ENCODE data around the gene PRKRA. TPM values are rescaled to one million over a fixed set of nuclear protein-coding genes. Genes with fewer than 3 reads are reported as not detected.

The PRKRA gene
- total and polyA plus RNA-seq, 2 of the 13 experiments (the other 11 are each of a cell fraction or from before 2014, with no cell fraction given): 53.1 to 74.7 TPM

DNA sequence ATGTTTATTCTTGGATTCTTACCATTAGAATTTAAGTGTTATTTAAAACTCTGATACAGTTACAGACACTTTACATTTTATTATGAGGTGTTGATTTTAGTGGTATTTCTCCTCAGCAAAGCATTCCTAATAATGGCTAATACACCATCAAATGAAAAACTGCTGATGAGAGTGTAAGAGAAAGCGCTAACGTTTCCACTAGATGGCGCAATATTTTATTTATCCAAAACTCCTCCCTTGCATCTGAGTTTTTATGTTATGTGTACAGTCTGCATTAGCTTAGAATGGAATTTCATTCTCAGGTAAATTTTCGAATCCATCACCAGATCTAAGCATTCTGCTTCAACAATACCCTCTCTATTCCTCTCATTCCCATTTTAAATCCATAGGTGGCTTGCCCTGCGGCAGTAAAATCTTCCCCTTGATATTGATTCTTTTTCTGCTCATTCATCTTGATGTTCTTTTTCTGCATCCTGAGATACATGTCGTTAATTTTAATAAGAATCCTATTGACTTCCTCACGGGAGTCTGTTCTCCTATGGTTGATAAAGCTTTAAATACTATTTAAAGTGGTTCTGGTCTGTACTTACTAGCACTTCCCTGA lies 53.9 kb downstream of the PRKRA start (continued):
- TF ChIP-seq, protein P1, sequence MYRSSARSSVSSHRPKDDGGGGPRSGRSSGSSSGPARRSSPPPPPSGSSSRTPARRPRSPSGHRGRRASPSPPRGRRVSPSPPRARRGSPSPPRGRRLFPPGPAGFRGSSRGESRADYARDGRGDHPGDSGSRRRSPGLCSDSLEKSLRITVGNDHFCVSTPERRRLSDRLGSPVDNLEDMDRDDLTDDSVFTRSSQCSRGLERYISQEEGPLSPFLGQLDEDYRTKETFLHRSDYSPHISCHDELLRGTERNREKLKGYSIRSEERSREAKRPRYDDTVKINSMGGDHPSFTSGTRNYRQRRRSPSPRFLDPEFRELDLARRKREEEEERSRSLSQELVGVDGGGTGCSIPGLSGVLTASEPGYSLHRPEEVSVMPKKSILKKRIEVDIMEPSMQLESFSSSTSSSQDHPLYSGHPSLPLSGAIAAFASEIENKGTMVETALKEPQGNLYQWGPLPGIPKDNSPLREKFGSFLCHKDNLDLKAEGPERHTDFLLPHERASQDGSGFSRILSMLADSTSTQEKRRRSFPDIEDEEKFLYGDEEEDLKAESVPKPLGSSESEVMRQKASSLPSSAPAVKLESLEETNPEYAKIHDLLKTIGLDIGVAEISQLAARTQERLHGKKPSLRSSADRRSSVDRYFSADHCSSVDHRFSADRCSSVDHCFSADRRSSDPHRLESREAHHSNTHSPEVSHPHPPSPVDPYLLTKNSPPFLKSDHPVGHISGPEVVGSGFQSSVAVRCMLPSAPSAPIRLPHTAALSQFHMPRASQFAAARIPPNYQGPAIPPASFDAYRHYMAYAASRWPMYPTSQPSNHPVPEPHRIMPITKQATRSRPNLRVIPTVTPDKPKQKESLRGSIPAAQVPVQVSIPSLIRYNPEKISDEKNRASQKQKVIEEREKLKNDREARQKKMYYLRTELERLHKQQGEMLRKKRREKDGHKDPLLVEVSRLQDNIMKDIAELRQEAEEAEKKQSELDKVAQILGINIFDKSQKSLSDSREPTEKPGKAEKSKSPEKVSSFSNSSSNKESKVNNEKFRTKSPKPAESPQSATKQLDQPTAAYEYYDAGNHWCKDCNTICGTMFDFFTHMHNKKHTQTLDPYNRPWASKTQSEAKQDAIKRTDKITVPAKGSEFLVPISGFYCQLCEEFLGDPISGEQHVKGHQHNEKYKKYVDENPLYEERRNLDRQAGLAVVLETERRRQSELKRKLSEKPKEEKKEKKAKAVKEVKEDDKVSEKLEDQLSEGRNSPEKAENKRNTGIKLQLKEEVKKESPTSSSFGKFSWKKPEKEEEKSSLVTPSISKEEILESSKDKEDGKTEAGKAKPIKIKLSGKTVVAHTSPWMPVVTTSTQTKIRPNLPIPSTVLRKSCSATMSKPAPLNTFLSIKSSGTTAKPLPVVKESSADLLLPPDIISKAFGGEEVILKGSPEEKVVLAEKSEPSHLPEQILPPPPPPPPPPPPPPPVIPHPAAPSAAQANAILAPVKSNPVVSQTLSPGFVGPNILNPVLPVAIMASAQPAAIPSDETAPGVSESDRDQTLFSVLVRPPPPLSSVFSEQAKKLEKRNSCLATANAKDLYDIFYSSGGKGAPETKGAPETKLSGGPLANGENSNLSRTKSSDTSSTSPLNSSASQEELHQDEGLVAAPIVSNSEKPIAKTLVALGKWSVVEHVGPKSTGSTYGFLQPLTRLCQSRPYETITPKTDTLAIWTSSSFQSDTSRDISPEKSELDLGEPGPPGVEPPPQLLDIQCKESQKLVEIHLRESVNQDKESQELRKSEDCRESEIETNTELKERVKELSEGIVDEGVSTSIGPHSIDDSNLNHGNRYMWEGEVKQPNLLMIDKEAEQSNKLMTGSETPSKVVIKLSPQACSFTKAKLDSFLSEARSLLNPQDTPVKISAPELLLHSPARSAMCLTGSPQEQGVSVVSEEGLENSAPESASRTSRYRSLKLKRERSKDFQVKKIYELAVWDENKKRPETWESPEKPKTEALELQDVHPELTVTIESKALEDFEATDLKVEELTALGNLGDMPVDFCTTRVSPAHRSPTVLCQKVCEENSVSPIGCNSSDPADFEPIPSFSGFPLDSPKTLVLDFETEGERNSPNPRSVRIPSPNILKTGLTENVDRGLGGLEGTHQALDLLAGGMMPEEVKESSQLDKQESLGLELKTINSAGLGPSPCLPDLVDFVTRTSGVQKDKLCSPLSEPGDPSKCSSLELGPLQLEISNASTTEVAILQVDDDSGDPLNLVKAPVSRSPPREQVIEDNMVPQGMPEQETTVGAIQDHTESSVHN (CRISPR knock-in tag; IDR thresholded peaks at IDR 0.05): no peak
- TF ChIP-seq ZNF329 (CRISPR knock-in tag; IDR thresholded peaks at IDR 0.05; ENCODE audit: low read depth) (no peak), GATAD2A (CRISPR knock-in tag; IDR thresholded peaks at IDR 0.05) (0 out of 2 replicates have a peak, but pooled peaks have one; percentile 28), ZNF7 (CRISPR knock-in tag; IDR thresholded peaks at IDR 0.05) (no peak)
